Bronchial epithelial cell (primary cell): ENCODE results near the gene PLA2G2D. TPM values are rescaled to one million over a fixed set of nuclear protein-coding genes. Genes with fewer than 3 reads are reported as not detected.
A peak's percentile ranks its signal among the peaks of the same experiment; 100 is the strongest.

Source experiments
- DNase-seq: peaks from one replicate; pipeline ENCODE4 v3.0.0-alpha.2; 2010; ENCODE audit warnings: low read depth
- FAIRE-seq: peaks from 2 replicates; lab custom pipeline; 2011; peaks lifted over from hg19 to GRCh38; lab: Jason Lieb, UNC
- H3K27me3 ChIP-seq: 2 replicates; pipeline ENCODE4 v1.5.1; 2011; ENCODE audit warnings: low read length; ENCODE audit not compliant: control insufficient read depth, insufficient read depth
- H3K36me3 ChIP-seq: 2 replicates; pipeline ENCODE4 v1.5.1; 2011; ENCODE audit warnings: low read length; ENCODE audit not compliant: control insufficient read depth, insufficient read depth
- H3K4me3 ChIP-seq: 2 replicates; pipeline ENCODE4 v1.5.1; 2011; ENCODE audit warnings: mild to moderate bottlenecking, low read depth, low read length, control low read depth
- CTCF ChIP-seq: IDR thresholded peaks from 2 replicates; pipeline ENCODE4 v1.5.1; 2011; ENCODE audit warnings: mild to moderate bottlenecking, moderate library complexity, low read length, control low read depth, inconsistent platforms; ENCODE audit not compliant: insufficient read depth, severe bottlenecking
- total RNA-seq: library from RNA; depleted of rRNA; stranded (reverse); fragments of >200 nt; gene quantifications from 2 replicates; pipeline ENCODE4 v1.2.1, GENCODE V29; 2014

The PLA2G2D gene
- total RNA-seq, 1 donor from 2014 or later = not detected

- DNase-seq (no peak), FAIRE-seq (no peak)
- H3K36me3 ChIP-seq = no peaks in the 10 kb centered on the region
- TF ChIP-seq CTCF = no peak
- no peak overlapping the region for H3K4me3 ChIP-seq
- H3K27me3 ChIP-seq = peaks cover 4% of the 10 kb centered on the region
These were observed 6.9 kb upstream of the PLA2G2D start for GRCh38 chr1:20126041-20126805.

DNA sequence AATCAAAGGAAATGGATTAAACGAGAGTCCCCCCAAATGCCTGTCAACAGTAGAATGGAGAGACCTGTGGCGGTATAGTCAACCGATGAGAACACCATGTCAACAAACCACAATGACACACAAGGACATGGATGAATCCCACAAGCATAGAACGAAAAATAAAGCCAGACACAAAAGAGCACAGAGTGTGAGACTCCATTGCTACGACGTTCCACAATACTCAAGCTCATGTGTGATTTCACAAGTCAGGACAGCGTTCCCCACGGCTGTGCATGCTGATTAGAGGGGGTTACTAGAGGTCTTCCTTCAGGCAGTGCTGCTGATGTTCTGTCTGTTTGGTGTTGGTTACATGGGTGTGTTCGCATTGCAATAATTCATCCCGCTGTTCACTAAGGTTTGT, 5.8 kb upstream of the PLA2G2D start:
- DNase-seq (no peak), FAIRE-seq (peak; percentile 83)

DNA sequence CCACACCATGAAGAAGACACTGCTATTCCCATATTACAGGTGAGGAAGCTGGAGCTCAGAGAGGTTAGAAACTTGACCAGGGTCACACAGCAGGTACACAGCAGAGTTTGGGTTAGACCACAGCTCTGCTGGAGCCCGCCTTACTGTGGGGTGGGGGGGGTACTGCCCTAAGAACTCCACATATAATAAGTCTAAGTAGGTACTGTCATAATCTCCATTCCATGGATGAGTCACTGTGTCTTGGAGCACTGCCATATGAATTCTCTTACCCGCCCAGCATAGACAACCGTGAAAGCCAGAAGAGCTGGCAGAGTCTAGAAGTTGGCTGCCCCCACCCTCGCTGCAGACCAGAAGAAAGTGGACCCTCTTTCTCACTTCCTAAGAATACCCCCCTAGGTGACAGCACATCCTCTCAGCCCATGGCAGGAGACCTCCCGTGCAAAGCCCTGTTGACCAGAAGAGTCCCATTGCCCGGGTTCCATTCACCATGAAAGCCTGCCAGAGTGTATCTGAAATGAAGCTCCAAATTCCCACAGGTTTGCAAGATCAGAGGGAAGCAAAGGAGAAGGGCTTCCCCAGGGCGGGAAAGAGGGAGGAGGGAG, 5.2 kb upstream of the PLA2G2D start:
- H3K36me3 ChIP-seq = no peaks in the 10 kb centered on the region
- FAIRE-seq (no peak), DNase-seq (peak; percentile 86)
- no peak overlapping the region for H3K4me3 ChIP-seq
- H3K27me3 ChIP-seq = peaks cover 4% of the 10 kb centered on the region
- TF ChIP-seq CTCF = no peak

More for the DNA sequence above, 5.8 kb upstream of the PLA2G2D start:
- H3K36me3 ChIP-seq = no peaks in the 10 kb centered on the region
- H3K4me3 ChIP-seq = no peak overlapping the region
- H3K27me3 ChIP-seq = peaks cover 4% of the 10 kb centered on the region
- no peak for TF ChIP-seq CTCF

DNA sequence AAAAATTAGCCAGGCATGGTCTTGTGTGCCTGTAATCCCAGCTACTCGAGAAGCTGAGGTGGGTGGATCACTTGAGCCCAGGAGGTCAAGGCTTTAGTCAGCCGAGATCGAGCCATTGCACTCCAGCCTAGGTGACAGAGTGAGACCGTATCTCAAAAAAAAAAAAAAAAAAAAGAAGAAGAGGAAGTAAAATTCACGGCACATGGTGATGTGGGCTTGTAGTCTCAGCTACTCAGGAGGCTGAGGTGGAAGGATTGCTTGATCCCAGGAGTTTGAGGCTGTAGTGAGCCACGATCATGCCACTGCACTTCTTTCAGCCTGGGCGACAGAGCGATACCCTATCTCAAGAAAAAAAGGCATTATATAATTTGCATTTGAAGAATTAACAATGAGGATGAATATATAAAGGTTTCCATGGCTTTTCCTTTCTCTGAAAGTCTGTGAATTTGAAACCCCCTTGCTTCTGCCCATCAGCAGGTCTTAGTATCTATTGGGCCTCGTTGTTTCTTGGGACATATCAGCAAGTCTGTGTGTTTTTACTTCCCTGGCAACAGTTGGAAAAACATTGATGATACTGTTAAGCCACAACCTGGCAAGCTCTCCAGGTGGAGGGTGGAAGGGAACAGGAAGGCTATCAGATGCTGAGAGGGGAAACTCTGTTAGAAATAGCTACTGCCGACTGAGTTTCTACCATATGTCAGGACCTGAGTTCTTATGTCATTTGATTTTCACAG, 4.6 kb upstream of the PLA2G2D start:
- no peak overlapping the region for H3K4me3 ChIP-seq
- no peaks in the 10 kb centered on the region for H3K36me3 ChIP-seq
- no peak for TF ChIP-seq CTCF
- FAIRE-seq (no peak), DNase-seq (peak; percentile 8)
- H3K27me3 ChIP-seq = peaks cover 4% of the 10 kb centered on the region

- DNase-seq (no peak), FAIRE-seq (no peak)
- peaks cover 5% of the 10 kb centered on the region for H3K27me3 ChIP-seq
- no peaks in the 10 kb centered on the region for H3K36me3 ChIP-seq
- no peak overlapping the region for H3K4me3 ChIP-seq
- no peak for TF ChIP-seq CTCF
These were observed 1.5 kb upstream of the PLA2G2D start for GRCh38 chr1:20120796-20121195.
